PC-3 (cell line): ENCODE measurements around the gene RXRA. TPM values are rescaled to one million over a fixed set of nuclear protein-coding genes. Genes with fewer than 3 reads are reported as not detected.

ENCODE experiments used
- ATAC-seq: fragments of 200-7000 bp; cut with Tn5 transposase; 2 replicates; pipeline ENCODE4 v1.9.1; 2020; ENCODE audit warnings: mild to moderate bottlenecking, moderate library complexity
- BruUV-seq: library from RNA; stranded (reverse); fragments of 400-500 nt; replicated peaks from 2 replicates; lab custom pipeline; 2021; lab: Mats Ljungman, UMichigan
- CTCF ChIA-PET: fragments of 300-600 bp; sonication (Branson Sonifier 250); formaldehyde crosslinking; loops from one replicate; lab custom pipeline; 2022; ENCODE audit warnings: antibody characterized with exemption; lab: Charles Lee
- POLR2A ChIA-PET: fragments of 300-600 bp; sonication (Branson Sonifier 250); formaldehyde crosslinking; loops from one replicate; lab custom pipeline; 2022; ENCODE audit warnings: antibody characterized with exemption; ENCODE audit not compliant: unreplicated experiment; lab: Charles Lee
- DNase-seq: peaks from one replicate; pipeline ENCODE4 v3.0.0-alpha.2; 2015
- H2AFZ ChIP-seq: fragments of 300-600 bp; sonication (generic); 2 replicates; pipeline ENCODE4 v1.6.0; 2016; ENCODE audit warnings: antibody characterized with exemption, low read length
- H3F3A ChIP-seq: fragments of 300-600 bp; sonication (generic); one replicate; pipeline ENCODE4 v1.6.0; 2017; ENCODE audit warnings: antibody characterized with exemption, low read length, control low read depth, mild to moderate bottlenecking; ENCODE audit not compliant: unreplicated experiment
- H3K27ac ChIP-seq: fragments of 300-600 bp; sonication (generic); 2 replicates; pipeline ENCODE4 v1.5.1; 2016; ENCODE audit warnings: mild to moderate bottlenecking, low read length
- H3K27me3 ChIP-seq: fragments of 300-600 bp; sonication (generic); 2 replicates; pipeline ENCODE4 v1.6.1; 2016; ENCODE audit warnings: low read length, mixed read lengths
- H3K36me3 ChIP-seq: fragments of 300-600 bp; sonication (generic); 2 replicates; pipeline ENCODE4 v1.6.1; 2016; ENCODE audit warnings: low read depth, mixed run types, low read length, mixed read lengths
- H3K4me1 ChIP-seq: fragments of 300-600 bp; sonication (generic); 2 replicates; pipeline ENCODE4 v1.5.1; 2016; ENCODE audit warnings: low read length; ENCODE audit not compliant: insufficient read depth
- H3K4me2 ChIP-seq: fragments of 300-600 bp; sonication (generic); 2 replicates; pipeline ENCODE4 v1.6.0; 2016; ENCODE audit warnings: low read length
- H3K4me3 ChIP-seq: fragments of 300-600 bp; sonication (generic); 2 replicates; pipeline ENCODE4 v1.5.1; 2016; ENCODE audit warnings: mild to moderate bottlenecking, low read length, mixed read lengths
- H3K79me2 ChIP-seq: fragments of 300-600 bp; sonication (generic); 2 replicates; pipeline ENCODE4 v1.6.1; 2017; ENCODE audit warnings: low read length, mixed read lengths
- H3K9ac ChIP-seq: fragments of 300-600 bp; sonication (generic); 2 replicates; pipeline ENCODE4 v1.6.0; 2016; ENCODE audit warnings: mild to moderate bottlenecking, low read length
- H3K9me2 ChIP-seq: fragments of 300-600 bp; sonication (generic); replicated peaks from 2 replicates; pipeline ENCODE4 v1.6.1; 2016; ENCODE audit warnings: mixed run types, low read length, mixed read lengths
- H3K9me3 ChIP-seq: fragments of 300-600 bp; sonication (generic); 2 replicates; pipeline ENCODE4 v1.6.1; 2016; ENCODE audit warnings: low read length, mixed read lengths
- H4K20me1 ChIP-seq: fragments of 300-600 bp; sonication (generic); 2 replicates; pipeline ENCODE4 v1.6.1; 2016; ENCODE audit warnings: low read length, mixed read lengths
- EZH2 ChIP-seq: fragments of 300-600 bp; sonication (generic); IDR thresholded peaks from one replicate; pipeline ENCODE4 v1.6.1; 2017; ENCODE audit warnings: antibody characterized with exemption, mild to moderate bottlenecking, low read length; ENCODE audit not compliant: unreplicated experiment
- EZH2phosphoT487 ChIP-seq: fragments of 300-600 bp; sonication (generic); IDR thresholded peaks from 2 replicates; pipeline ENCODE4 v1.6.1; 2018; ENCODE audit warnings: mild to moderate bottlenecking, antibody characterized with exemption, low read length, borderline replicate concordance
- intact Hi-C: fragments of 100-400 bp; cut with micrococcal nuclease; formaldehyde crosslinking; loops from 2 replicates; pipeline ENCODE4 v1.9.0; 2023
- total RNA-seq: library from RNA; depleted of rRNA; stranded (reverse); fragments of >200 nt; gene quantifications from 2 replicates; pipeline ENCODE4 v1.2.3, GENCODE V29; 2014
- TF ChIP-seq, protein P1 (sequence below): fragments of 300-600 bp; sonication (generic); conservative IDR thresholded peaks from 2 replicates; pipeline ENCODE4 v1.5.1; 2017; ENCODE audit warnings: antibody characterized with exemption, low read depth, mild to moderate bottlenecking, low read length

RXRA gene
- total RNA-seq, 1 experiment from 2014 or later: 17.5 TPM

DNA sequence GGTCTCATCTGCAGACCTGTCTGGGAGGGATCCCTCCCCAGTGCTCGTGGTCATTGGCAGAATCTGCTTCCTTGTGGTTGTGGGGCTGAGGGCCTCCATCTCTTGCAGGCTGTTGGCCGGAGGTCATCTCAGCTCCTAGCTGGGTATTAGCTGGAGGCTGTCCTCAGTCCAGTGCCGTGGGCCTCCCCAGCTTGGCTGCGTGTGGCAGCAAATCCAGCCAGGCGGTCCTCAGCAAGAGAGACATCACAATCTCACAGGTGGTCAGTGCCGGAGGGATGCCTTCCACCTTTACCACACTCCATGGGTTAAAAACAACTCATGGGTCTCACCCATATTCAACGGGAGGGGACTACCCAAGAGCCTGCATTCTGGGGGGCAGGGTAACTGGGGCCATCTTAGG, 155.5 kb downstream of the RXRA start:
- no peaks in the 10 kb centered on the region for H3K4me1 ChIP-seq
- H3K36me3 ChIP-seq: no peaks in the 10 kb centered on the region
- no peak overlapping the region for H3K4me2 ChIP-seq
- no peak overlapping the region for H3K9ac ChIP-seq
- no peak for TF ChIP-seq EZH2
- TF ChIP-seq EZH2phosphoT487: no peak
- TF ChIP-seq, protein P1, sequence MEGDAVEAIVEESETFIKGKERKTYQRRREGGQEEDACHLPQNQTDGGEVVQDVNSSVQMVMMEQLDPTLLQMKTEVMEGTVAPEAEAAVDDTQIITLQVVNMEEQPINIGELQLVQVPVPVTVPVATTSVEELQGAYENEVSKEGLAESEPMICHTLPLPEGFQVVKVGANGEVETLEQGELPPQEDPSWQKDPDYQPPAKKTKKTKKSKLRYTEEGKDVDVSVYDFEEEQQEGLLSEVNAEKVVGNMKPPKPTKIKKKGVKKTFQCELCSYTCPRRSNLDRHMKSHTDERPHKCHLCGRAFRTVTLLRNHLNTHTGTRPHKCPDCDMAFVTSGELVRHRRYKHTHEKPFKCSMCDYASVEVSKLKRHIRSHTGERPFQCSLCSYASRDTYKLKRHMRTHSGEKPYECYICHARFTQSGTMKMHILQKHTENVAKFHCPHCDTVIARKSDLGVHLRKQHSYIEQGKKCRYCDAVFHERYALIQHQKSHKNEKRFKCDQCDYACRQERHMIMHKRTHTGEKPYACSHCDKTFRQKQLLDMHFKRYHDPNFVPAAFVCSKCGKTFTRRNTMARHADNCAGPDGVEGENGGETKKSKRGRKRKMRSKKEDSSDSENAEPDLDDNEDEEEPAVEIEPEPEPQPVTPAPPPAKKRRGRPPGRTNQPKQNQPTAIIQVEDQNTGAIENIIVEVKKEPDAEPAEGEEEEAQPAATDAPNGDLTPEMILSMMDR: no peak
- H3K27me3 ChIP-seq: no peaks in the 10 kb centered on the region
- no peaks in the 10 kb centered on the region for H3F3A ChIP-seq
- no peak overlapping the region for H2AFZ ChIP-seq
- POLR2A ChIA-PET: no interaction called here
- H4K20me1 ChIP-seq: no peaks in the 10 kb centered on the region
- CTCF ChIA-PET: no interaction called here
- DNase-seq (no peak), ATAC-seq (no peak)
- H3K9me3 ChIP-seq: no peaks in the 10 kb centered on the region
- H3K9me2 ChIP-seq: no peaks in the 10 kb centered on the region
- H3K4me3 ChIP-seq: no peak overlapping the region
- H3K79me2 ChIP-seq: no peaks in the 10 kb centered on the region
- H3K27ac ChIP-seq: no peak overlapping the region
- intact Hi-C loops: no loop called here
- BruUV-seq: no TSS peak

DNA sequence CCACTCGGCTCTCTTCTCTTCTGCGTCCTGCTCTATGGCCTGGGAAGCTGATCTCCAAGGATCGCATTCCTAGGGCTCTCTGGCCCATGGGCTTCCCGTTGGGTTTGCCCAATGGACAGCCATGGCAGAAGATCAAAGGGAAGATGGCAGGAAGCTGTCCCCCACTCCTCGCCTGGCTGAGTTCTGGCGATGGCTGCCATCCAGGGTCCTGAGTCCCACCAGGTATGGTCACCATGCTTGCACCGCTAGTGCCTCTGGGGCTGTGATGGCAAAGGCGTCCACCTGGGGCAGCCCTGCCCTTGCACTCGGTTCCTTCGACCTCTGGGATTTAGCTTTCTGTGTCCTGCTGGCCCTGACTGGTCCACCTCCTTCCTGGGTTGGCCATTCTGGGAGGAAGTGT, 156.0 kb downstream of the RXRA start:
- intact Hi-C loops: no loop called here
- Histone ChIP-seq H3K4me3 (no peak overlapping the region), H3K9me2 (no peaks in the 10 kb centered on the region), H4K20me1 (no peaks in the 10 kb centered on the region), H3F3A (no peaks in the 10 kb centered on the region), H3K36me3 (no peaks in the 10 kb centered on the region), H3K27me3 (no peaks in the 10 kb centered on the region), H3K9ac (no peak overlapping the region), H3K4me2 (no peak overlapping the region), H3K79me2 (no peaks in the 10 kb centered on the region), H2AFZ (no peak overlapping the region), H3K4me1 (no peaks in the 10 kb centered on the region), H3K9me3 (no peaks in the 10 kb centered on the region), H3K27ac (no peak overlapping the region)
- ATAC-seq (no peak), DNase-seq (no peak)
- BruUV-seq: no TSS peak
- POLR2A ChIA-PET: no interaction called here
- CTCF ChIA-PET: no interaction called here
- TF ChIP-seq, protein P1: no peak
- TF ChIP-seq EZH2 (no peak), EZH2phosphoT487 (no peak)

DNA sequence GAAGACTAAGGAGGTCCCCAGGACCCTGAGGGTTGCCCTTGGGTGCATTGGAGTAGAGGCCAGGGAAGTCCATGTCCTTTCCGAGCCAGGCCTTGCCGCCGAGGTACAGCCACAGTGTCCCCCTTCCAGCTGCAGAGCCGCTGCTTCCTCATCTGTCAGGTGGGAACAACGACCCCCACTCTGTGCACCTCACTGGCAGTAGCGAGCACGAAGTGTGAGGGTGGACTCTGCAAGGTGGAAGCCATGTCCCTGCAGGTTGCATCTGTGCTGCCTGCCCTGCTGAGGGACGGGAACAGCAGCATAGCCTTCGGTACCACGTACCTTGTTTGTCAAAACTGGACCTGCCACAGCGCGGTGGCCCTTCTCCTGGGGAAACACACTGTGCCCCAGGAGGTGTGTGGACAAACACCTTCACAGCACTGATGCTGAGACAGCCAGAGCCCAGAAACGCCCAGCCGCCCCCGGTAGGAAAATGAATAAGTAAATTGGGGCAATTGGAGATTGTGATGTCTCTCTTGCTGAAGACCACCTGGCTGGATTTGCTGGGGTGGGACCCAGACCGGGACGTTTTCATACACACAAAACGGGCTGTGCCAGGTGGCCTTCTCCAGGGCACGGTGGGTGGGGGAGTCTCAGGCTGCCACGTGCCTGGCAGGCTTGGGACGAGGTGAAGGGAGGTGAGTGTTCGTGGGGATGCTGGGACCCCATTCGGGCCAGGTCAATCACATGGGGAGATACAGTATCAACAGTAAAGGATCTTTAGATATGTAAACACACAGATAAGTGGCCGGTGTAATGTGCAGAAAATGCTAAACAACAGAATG, 157.3 kb downstream of the RXRA start:
- no peak overlapping the region for H2AFZ ChIP-seq
- no peaks in the 10 kb centered on the region for H3K27me3 ChIP-seq
- H4K20me1 ChIP-seq: no peaks in the 10 kb centered on the region
- no peaks in the 10 kb centered on the region for H3F3A ChIP-seq
- H3K4me1 ChIP-seq: no peaks in the 10 kb centered on the region
- no peak overlapping the region for H3K27ac ChIP-seq
- intact Hi-C loops: no loop called here
- H3K36me3 ChIP-seq: no peaks in the 10 kb centered on the region
- no peak for ATAC-seq
- H3K79me2 ChIP-seq: no peaks in the 10 kb centered on the region
- CTCF ChIA-PET: no interaction called here
- no peak overlapping the region for H3K4me3 ChIP-seq
- POLR2A ChIA-PET: no interaction called here
- no peak overlapping the region for H3K9ac ChIP-seq
- no peak for DNase-seq
- no peaks in the 10 kb centered on the region for H3K9me2 ChIP-seq
- no peak overlapping the region for H3K4me2 ChIP-seq
- TF ChIP-seq EZH2 (no peak), EZH2phosphoT487 (no peak)
- TF ChIP-seq, protein P1: no peak
- BruUV-seq: no TSS peak
- H3K9me3 ChIP-seq: no peaks in the 10 kb centered on the region
